ENCODE results near the gene TMEM82.

DNA sequence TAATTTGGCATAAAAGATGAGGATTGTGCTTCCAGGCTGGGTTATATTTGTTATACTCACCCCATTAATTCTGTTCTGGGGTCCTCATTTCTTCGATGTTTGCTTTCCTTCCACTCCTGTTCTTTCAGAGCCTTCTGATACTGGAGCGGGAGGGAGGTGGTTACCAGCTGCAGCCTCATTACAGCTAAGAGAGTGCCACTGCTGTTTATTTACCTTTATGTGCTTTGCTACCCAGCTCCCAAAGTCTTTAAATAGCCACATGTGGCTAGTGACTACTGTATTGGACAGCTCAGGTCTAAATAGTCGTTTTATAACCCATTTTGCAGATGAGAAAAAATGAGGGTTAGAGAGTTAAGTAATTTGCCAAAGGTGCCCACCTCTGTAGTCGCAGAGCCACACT is 33.1 kb upstream of the TMEM82 start:
- no peak for TF ChIP-seq CTCF (conservative IDR thresholded peaks at IDR 0.05; ENCODE audit: low read length)
- TF ChIP-seq EZH2phosphoT487 (IDR thresholded peaks at IDR 0.05; ENCODE audit: borderline replicate concordance, low read depth, low read length): no peak
